Measurements from ENCODE around the gene VAC14.

VAC14 gene

GRCh38 chr16:70795296-70795912, 5.6 kb downstream of the VAC14 start:
- no peaks in the 10 kb centered on the region for H3K9me3 ChIP-seq (ENCODE audit: control insufficient read depth, insufficient read depth, low read depth, low read length)
- CTCF ChIA-PET = no interaction called here
- no peak overlapping the region for H3K4me3 ChIP-seq (ENCODE audit: low read depth, low read length)
- H3K36me3 ChIP-seq (ENCODE audit: control insufficient read depth in 2 of 2, insufficient read depth in 1 of 2, low read length in 2 of 2) = peaks cover 0 to 13% of the 10 kb centered on the region in 2 experiments; a peak in 1 of 3 replicates
- no peak overlapping the region for H3K27ac ChIP-seq (ENCODE audit: extremely low read depth, low read depth, low read length)
- POLR2A ChIA-PET = no interaction called here
- H3K4me1 ChIP-seq (ENCODE audit: control insufficient read depth, insufficient read depth, low read length) = no peaks in the 10 kb centered on the region
- TF ChIP-seq ZNF202 (tag by site-specific recombination; IDR thresholded peaks at IDR 0.05; ENCODE audit: borderline replicate concordance) = no peak
- TF ChIP-seq PRDM10 (tag by site-specific recombination; IDR thresholded peaks at IDR 0.05) = 0 out of 2 replicates have a peak, but pooled peaks have one; percentile 7
- TF ChIP-seq ZNF157 (tag by site-specific recombination; IDR thresholded peaks at IDR 0.05) = no peak
- TF ChIP-seq ZBTB17 (tag by site-specific recombination; IDR thresholded peaks at IDR 0.05) = 0 out of 2 replicates have a peak, but pooled peaks have one; percentile 30

GRCh38 chr16:70793851-70794502, 7.0 kb downstream of the VAC14 start:
- TF ChIP-seq, protein P1, sequence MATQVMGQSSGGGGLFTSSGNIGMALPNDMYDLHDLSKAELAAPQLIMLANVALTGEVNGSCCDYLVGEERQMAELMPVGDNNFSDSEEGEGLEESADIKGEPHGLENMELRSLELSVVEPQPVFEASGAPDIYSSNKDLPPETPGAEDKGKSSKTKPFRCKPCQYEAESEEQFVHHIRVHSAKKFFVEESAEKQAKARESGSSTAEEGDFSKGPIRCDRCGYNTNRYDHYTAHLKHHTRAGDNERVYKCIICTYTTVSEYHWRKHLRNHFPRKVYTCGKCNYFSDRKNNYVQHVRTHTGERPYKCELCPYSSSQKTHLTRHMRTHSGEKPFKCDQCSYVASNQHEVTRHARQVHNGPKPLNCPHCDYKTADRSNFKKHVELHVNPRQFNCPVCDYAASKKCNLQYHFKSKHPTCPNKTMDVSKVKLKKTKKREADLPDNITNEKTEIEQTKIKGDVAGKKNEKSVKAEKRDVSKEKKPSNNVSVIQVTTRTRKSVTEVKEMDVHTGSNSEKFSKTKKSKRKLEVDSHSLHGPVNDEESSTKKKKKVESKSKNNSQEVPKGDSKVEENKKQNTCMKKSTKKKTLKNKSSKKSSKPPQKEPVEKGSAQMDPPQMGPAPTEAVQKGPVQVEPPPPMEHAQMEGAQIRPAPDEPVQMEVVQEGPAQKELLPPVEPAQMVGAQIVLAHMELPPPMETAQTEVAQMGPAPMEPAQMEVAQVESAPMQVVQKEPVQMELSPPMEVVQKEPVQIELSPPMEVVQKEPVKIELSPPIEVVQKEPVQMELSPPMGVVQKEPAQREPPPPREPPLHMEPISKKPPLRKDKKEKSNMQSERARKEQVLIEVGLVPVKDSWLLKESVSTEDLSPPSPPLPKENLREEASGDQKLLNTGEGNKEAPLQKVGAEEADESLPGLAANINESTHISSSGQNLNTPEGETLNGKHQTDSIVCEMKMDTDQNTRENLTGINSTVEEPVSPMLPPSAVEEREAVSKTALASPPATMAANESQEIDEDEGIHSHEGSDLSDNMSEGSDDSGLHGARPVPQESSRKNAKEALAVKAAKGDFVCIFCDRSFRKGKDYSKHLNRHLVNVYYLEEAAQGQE (tag by site-specific recombination; IDR thresholded peaks at IDR 0.05) = no peak
- TF ChIP-seq, protein P2, sequence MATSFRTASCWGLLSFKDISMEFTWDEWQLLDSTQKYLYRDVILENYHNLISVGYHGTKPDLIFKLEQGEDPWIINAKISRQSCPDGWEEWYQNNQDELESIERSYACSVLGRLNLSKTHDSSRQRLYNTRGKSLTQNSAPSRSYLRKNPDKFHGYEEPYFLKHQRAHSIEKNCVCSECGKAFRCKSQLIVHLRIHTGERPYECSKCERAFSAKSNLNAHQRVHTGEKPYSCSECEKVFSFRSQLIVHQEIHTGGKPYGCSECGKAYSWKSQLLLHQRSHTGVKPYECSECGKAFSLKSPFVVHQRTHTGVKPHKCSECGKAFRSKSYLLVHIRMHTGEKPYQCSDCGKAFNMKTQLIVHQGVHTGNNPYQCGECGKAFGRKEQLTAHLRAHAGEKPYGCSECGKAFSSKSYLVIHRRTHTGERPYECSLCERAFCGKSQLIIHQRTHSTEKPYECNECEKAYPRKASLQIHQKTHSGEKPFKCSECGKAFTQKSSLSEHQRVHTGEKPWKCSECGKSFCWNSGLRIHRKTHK (tag by site-specific recombination; IDR thresholded peaks at IDR 0.05) = no peak
- TF ChIP-seq GLI4 (tag by site-specific recombination; IDR thresholded peaks at IDR 0.05) (no peak), ZBTB21 (tag by site-specific recombination; IDR thresholded peaks at IDR 0.05) (no peak)
- Histone ChIP-seq H3K4me1 (ENCODE audit: control insufficient read depth, insufficient read depth, low read length) (no peaks in the 10 kb centered on the region), H3K4me3 (ENCODE audit: low read depth, low read length) (no peak overlapping the region), H3K9me3 (ENCODE audit: control insufficient read depth, insufficient read depth, low read depth, low read length) (no peaks in the 10 kb centered on the region), H3K36me3 (ENCODE audit: control insufficient read depth in 2 of 2, insufficient read depth in 1 of 2, low read length in 2 of 2) (peaks cover 0 to 14% of the 10 kb centered on the region in 2 experiments; a peak in 1 of 3 replicates), H3K27ac (ENCODE audit: extremely low read depth, low read depth, low read length) (no peak overlapping the region)
- CTCF ChIA-PET = no interaction called here
- POLR2A ChIA-PET = no interaction called here

GRCh38 chr16:70790815-70791214, 10.1 kb downstream of the VAC14 start:
- POLR2A ChIA-PET = no interaction called here
- Histone ChIP-seq H3K27ac (ENCODE audit: extremely low read depth, low read depth, low read length) (no peak overlapping the region), H3K4me3 (ENCODE audit: low read depth, low read length) (no peak overlapping the region), H3K36me3 (ENCODE audit: control insufficient read depth in 2 of 2, insufficient read depth in 1 of 2, low read length in 2 of 2) (peaks cover 0 to 12% of the 10 kb centered on the region in 2 experiments; a peak in 1 of 3 replicates), H3K4me1 (ENCODE audit: control insufficient read depth, insufficient read depth, low read length) (no peaks in the 10 kb centered on the region), H3K9me3 (ENCODE audit: control insufficient read depth, insufficient read depth, low read depth, low read length) (no peaks in the 10 kb centered on the region)
- CTCF ChIA-PET = no interaction called here
- TF ChIP-seq ZNF350 (tag by site-specific recombination; IDR thresholded peaks at IDR 0.05) (no peak), ZBTB7A (tag by site-specific recombination; IDR thresholded peaks at IDR 0.05; ENCODE audit: low read depth) (no peak), EGR2 (tag by site-specific recombination; IDR thresholded peaks at IDR 0.05; ENCODE audit: low read depth) (no peak), ZNF830 (tag by site-specific recombination; IDR thresholded peaks at IDR 0.05; ENCODE audit: low read depth) (no peak), ZNF221 (tag by site-specific recombination; IDR thresholded peaks at IDR 0.05; ENCODE audit: borderline replicate concordance) (no peak), HOXA7 (CRISPR knock-in tag; IDR thresholded peaks at IDR 0.05; ENCODE audit: borderline replicate concordance) (no peak), ZNF426 (tag by site-specific recombination; IDR thresholded peaks at IDR 0.05) (no peak), MEIS1 (CRISPR knock-in tag; IDR thresholded peaks at IDR 0.05; ENCODE audit: borderline replicate concordance) (no peak), KLF16 (tag by site-specific recombination; IDR thresholded peaks at IDR 0.05) (no peak), ZBTB20 (tag by site-specific recombination; IDR thresholded peaks at IDR 0.05) (no peak)
- TF ChIP-seq, protein P3, sequence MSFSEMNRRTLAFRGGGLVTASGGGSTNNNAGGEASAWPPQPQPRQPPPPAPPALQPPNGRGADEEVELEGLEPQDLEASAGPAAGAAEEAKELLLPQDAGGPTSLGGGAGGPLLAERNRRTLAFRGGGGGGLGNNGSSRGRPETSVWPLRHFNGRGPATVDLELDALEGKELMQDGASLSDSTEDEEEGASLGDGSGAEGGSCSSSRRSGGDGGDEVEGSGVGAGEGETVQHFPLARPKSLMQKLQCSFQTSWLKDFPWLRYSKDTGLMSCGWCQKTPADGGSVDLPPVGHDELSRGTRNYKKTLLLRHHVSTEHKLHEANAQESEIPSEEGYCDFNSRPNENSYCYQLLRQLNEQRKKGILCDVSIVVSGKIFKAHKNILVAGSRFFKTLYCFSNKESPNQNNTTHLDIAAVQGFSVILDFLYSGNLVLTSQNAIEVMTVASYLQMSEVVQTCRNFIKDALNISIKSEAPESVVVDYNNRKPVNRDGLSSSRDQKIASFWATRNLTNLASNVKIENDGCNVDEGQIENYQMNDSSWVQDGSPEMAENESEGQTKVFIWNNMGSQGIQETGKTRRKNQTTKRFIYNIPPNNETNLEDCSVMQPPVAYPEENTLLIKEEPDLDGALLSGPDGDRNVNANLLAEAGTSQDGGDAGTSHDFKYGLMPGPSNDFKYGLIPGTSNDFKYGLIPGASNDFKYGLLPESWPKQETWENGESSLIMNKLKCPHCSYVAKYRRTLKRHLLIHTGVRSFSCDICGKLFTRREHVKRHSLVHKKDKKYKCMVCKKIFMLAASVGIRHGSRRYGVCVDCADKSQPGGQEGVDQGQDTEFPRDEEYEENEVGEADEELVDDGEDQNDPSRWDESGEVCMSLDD (tag by site-specific recombination; IDR thresholded peaks at IDR 0.05) = no peak

Measured in HEK293 (cell line).